ENCODE results near the gene WNT1.
A peak's percentile ranks its signal among the peaks of the same experiment; 100 is the strongest.

DNA sequence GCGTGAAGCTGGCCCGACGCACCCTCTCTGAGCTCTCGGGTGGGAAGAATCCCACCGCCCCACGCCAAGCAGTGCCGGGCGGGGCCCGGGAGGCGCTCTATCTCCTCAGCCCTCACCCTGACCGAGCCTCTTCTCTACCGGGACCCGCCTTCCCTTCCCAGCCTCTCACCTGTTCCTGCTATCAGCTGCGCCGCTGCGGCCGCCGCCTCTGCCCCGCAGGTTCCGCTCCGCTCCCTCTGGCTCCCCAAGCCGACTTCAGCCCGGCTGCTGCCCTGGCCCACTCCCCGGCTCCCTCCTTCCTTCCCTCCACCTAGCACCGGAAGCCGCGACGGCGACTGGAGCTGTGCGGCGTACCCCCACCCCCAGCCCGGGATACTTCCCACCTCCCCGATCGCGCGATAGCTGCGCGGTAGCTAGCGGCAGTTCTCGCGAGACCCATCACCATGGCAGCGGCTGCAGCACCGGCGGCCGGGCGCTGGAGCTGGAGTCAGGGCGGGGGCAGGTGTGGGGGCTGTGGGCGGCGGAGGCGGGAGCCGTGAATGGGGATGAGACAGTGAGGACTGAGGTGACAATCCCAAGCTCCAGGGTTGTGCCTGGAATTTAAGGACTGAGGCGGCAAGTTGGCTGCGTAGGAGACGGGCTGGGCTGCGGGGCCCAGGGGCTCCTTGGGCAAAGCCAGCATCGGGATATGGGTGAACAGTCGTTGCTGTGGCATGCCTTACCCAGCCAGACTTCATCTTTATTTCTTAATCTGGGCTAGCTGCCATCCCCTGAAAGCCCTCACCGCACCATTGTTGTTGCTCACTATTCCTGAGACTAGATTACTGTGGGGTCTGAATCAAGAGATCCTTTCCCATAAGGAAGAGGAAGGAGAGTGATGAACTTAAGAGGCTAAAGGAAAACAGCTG, 20.7 kb upstream of the WNT1 start, which contains the start of gene ARF3:
- TF ChIP-seq, protein P1, sequence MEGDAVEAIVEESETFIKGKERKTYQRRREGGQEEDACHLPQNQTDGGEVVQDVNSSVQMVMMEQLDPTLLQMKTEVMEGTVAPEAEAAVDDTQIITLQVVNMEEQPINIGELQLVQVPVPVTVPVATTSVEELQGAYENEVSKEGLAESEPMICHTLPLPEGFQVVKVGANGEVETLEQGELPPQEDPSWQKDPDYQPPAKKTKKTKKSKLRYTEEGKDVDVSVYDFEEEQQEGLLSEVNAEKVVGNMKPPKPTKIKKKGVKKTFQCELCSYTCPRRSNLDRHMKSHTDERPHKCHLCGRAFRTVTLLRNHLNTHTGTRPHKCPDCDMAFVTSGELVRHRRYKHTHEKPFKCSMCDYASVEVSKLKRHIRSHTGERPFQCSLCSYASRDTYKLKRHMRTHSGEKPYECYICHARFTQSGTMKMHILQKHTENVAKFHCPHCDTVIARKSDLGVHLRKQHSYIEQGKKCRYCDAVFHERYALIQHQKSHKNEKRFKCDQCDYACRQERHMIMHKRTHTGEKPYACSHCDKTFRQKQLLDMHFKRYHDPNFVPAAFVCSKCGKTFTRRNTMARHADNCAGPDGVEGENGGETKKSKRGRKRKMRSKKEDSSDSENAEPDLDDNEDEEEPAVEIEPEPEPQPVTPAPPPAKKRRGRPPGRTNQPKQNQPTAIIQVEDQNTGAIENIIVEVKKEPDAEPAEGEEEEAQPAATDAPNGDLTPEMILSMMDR (IDR thresholded peaks at IDR 0.05), result no peak
- peak; percentile 45 for TF ChIP-seq POLR2A (IDR thresholded peaks at IDR 0.05)
- no peak for TF ChIP-seq EP300 (IDR thresholded peaks at IDR 0.05)

Measured in ovary (tissue), 3 donors.